Omental fat pad (tissue), 4 donors: ENCODE measurements around the gene HIF1AN. TPM values are rescaled to one million over a fixed set of nuclear protein-coding genes. Genes with fewer than 3 reads are reported as not detected.

Experiments used
- ATAC-seq: fragments of 150-250 bp; one replicate; pipeline ENCODE4 v1.9.1; 2016; ENCODE audit warnings: mild to moderate bottlenecking, moderate library complexity; ENCODE audit not compliant: low FRiP score
- DNase-seq: peaks from one replicate; pipeline ENCODE4 v3.0.0-alpha.2; 2019; ENCODE audit warnings: low spot score
- CTCF ChIP-seq, 3 donors: fragments of 450-650 bp; IDR thresholded peaks; one replicate each; pipeline ENCODE4 v1.5.1; 2016 to 2017; ENCODE audit warnings: antibody characterized with exemption in 3 of 3, mild to moderate bottlenecking in 3 of 3, moderate library complexity in 2 of 3
- total RNA-seq, 4 donors: library from RNA; depleted of rRNA; stranded (reverse); fragments of >200 nt; gene quantifications; one replicate each; pipeline ENCODE4 v1.1.0, GENCODE V29; 2016

The HIF1AN gene
- total RNA-seq, 4 donors from 2014 or later: 9.1 to 15.8 (median 11.5) TPM

GRCh38 chr10:100565206-100565985 lies 29.7 kb downstream of the HIF1AN start:
- TF ChIP-seq CTCF (IDR thresholded peaks at IDR 0.05): no peak
- no peak for ATAC-seq
- no peak for DNase-seq

- TF ChIP-seq CTCF (IDR thresholded peaks at IDR 0.05): no peak
- DNase-seq: no peak
- ATAC-seq: no peak
Observed at GRCh38 chr10:100566561-100566960, 30.8 kb downstream of the HIF1AN start.

- DNase-seq (no peak), ATAC-seq (no peak)
- TF ChIP-seq CTCF (IDR thresholded peaks at IDR 0.05): no peak
Observed at GRCh38 chr10:100567249-100567648, 31.5 kb downstream of the HIF1AN start.

GRCh38 chr10:100567826-100568225 lies 32.1 kb downstream of the HIF1AN start:
- TF ChIP-seq CTCF (IDR thresholded peaks at IDR 0.05): no peak
- DNase-seq (no peak), ATAC-seq (no peak)

- ATAC-seq (no peak), DNase-seq (no peak)
- no peak for TF ChIP-seq CTCF (IDR thresholded peaks at IDR 0.05)
Observed at GRCh38 chr10:100568912-100569311, 33.2 kb downstream of the HIF1AN start.

- no peak for DNase-seq
- ATAC-seq: peak; percentile 38
- TF ChIP-seq CTCF (IDR thresholded peaks at IDR 0.05): no peak
Observed at GRCh38 chr10:100569687-100570481, 34.1 kb downstream of the HIF1AN start.
